OCI-M2 (cell line): ENCODE data around the gene STS.
"Not testable (repeated sequence)": the region's sequence is repeated elsewhere in the genome, so short reads cannot be mapped to it uniquely, and the experiment has no call there.

Experiments used
- DNase-seq: peaks from one replicate; lab custom pipeline; 2025; ENCODE audit not compliant: unreplicated experiment; lab: John Stamatoyannopoulos, UW

Gene STS

DNA sequence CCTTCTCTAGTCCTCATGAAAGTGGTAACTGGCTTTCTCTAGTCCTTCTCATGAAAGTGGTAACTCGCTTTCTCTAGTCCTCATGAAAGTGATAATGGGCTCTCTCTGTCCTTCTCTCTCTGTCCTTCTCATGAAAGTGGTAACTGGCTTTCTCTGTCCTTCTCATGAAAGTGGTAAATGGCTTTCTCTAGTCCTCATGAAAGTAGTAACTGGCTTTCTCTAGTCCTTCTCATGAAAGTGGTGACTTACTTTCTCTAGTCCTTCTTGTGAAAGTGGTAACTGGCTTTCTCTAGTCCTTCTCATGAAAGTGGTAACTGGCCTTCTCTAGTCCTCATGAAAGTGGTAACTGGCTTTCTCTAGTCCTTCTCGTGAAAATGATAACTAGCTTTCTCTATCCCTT, 31.3 kb downstream of the STS start:
- DNase-seq, result not testable (repeated sequence)

DNA sequence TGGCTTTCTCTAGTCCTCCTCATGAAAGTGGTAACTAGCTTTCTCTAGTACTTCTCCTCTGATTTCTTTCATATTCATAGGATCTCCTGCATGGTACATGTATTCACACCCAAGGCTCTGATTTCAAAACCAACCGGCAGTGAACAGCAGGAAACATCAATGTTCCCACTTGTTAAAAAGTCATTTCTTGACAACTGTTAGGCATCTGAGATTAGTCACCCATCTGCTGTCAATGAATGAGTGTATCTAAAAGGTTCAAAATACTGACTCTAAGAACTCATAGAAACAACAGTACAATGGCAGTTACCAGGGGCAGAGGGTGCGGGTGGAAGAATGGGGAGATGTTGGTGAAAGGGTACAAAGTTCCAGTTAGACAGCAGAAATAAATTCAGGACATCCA, 31.9 kb downstream of the STS start:
- DNase-seq, result no peak

DNA sequence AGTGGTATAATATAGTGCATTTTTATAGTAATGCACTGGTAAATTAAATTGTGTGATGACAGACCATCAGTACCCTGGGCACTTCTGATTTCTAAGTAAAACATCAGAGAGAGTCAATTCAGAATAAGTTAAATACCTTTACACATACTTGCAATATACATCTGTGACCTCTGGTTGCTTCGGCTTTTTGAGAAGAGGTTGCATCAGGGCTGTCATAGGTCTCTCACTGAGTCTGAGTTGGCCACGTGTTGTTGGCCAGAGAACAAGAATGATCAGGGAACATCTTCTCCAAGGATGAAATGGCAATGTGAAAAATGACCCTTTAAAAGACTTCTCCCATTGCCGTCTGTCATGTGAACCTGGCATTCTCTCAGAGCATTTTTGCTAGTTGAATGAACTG, 37.3 kb downstream of the STS start:
- no peak for DNase-seq

DNA sequence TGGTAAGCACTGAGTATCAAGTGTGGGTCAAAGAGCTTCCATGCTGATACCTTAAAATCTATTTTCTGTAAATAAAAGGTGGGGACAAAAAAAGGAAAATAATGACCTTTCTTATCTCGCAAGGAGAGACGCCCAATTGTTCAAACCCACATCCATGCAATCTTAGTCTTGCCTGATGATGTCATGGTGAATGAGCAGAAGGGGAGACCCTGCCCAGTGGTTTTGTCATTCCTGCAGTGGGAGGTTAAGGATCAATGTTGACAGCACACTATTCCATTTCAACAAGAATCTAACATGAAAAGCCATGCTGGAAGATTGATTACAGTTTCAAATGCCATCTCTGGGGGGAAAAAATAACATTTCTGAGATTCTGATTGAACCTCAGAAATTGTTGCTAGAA, 41.2 kb downstream of the STS start:
- no peak for DNase-seq

DNA sequence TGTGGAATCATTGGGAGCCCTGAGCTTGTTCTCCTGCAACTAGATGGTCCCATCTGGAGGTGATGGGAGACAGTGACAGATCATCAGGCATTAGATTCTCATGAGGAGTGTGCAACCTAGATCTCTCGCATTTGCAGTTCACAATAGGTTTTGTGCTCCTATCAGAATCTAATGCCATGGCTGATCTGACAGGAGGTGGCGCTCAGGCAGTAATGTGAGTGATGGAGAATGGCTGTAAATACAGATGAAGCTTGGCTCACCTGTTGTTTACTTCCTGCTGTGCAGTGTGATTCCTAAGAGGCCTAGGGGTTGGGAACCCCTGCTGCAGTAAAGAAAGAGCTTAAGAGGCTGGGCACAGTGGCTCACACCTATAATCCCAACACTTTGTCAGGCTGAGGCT, 42.6 kb downstream of the STS start:
- DNase-seq, result no peak

DNA sequence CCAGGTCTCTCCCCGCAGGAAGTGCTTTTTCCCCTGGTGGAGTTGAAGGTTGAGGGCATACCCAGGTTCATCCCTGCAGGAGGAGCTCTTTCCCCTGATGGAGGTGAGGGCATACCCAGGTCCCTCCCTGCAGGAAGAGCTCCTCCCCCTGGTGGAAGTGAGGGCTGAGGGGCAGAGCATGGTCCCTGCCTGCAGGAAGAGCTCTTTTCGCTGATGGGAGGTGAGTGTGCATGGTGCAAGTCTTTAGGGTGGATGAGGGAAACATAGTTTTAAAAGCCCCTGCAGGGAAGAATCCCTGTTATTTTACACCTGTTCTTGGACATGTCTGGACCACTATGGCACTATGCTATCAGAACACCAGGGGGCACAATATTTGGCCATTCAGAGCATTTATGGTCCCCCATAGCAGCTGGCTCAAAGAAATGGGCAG, 44.2 kb downstream of the STS start:
- DNase-seq, result no peak

DNA sequence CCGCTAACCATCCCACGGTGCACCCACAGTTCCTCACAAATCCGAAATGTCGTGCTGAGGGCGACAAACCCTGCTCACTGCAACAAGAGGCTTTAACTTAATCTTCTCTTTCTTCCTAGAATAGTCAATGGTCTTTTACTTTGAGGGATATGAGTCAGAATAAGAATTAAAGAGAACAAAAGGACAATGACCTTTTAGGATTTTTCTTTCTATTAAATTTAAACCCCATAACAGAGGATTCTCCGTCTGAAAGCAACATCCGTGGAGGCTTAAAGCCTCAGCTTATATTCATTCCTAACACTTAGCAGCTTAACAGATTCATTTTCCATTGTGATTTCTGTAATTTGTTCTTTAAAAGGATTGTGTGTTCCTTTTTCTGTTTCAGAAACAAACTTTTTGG, 45.4 kb downstream of the STS start:
- no peak for DNase-seq

DNA sequence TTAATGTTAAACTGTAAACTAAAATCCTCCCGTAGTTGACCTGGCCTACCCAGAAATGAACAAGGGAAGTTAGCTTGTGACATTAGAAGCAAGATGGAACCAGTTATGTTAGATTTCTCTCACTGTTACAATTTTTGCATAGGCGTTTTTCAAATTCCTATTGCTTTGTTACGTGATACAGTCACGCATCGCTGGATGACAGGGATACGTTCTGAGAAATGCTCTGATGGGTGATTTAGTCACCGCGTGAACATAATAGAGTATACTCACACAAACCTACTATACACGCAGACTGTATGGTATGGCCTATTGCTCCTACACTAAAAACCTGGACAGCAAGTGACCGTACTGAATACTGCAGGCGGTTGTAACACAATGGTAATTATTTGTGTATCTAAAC, 47.1 kb downstream of the STS start:
- DNase-seq, result no peak
